Parathyroid adenoma (tissue), 2 donors: ENCODE measurements around the gene ZMYM2.

Source experiments
- H2AFZ ChIP-seq: fragments of 300-600 bp; sonication (generic); one replicate; pipeline ENCODE4 v1.7.0; 2017; ENCODE audit warnings: antibody characterized with exemption, mild to moderate bottlenecking
- H3K27ac ChIP-seq: fragments of 300-600 bp; sonication (generic); one replicate; pipeline ENCODE4 v1.7.0; 2017
- H3K27me3 ChIP-seq: fragments of 300-600 bp; sonication (generic); one replicate; pipeline ENCODE4 v1.7.0; 2017; ENCODE audit warnings: low read length; ENCODE audit not compliant: control insufficient read depth, insufficient read depth
- H3K36me3 ChIP-seq: fragments of 300-600 bp; sonication (generic); one replicate; pipeline ENCODE4 v1.7.0; 2017; ENCODE audit warnings: low read length; ENCODE audit not compliant: control insufficient read depth, insufficient read depth
- H3K4me1 ChIP-seq: fragments of 300-600 bp; sonication (generic); one replicate; pipeline ENCODE4 v1.7.0; 2017; ENCODE audit warnings: control low read depth
- H3K4me2 ChIP-seq: fragments of 300-600 bp; sonication (generic); one replicate; pipeline ENCODE4 v1.7.0; 2017; ENCODE audit warnings: low read length
- H3K4me3 ChIP-seq: fragments of 300-600 bp; sonication (generic); one replicate; pipeline ENCODE4 v1.7.0; 2017; ENCODE audit warnings: low read depth, low read length
- H3K79me2 ChIP-seq: fragments of 300-600 bp; sonication (generic); one replicate; pipeline ENCODE4 v1.7.0; 2017; ENCODE audit warnings: control low read depth
- H3K9ac ChIP-seq: fragments of 300-600 bp; sonication (generic); one replicate; pipeline ENCODE4 v1.7.0; 2017; ENCODE audit warnings: mild to moderate bottlenecking
- H3K9me3 ChIP-seq: fragments of 300-600 bp; sonication (generic); one replicate; pipeline ENCODE4 v1.7.0; 2017; ENCODE audit warnings: low read length; ENCODE audit not compliant: control insufficient read depth
- TF ChIP-seq, protein P1 (sequence below): fragments of 300-600 bp; sonication (generic); IDR thresholded peaks from one replicate; pipeline ENCODE4 v1.7.0; 2017; ENCODE audit warnings: antibody characterized with exemption, mild to moderate bottlenecking
- donor health status: primary hyperparathyroidism.

Gene ZMYM2

GRCh38 chr13:20057214-20057613 is 98.7 kb downstream of the ZMYM2 start:
- Histone ChIP-seq H3K4me2 (no peak overlapping the region), H3K9me3 (no peaks in the 10 kb centered on the region), H3K9ac (no peak overlapping the region), H3K4me1 (no peaks in the 10 kb centered on the region), H3K79me2 (no peaks in the 10 kb centered on the region), H3K36me3 (no peaks in the 10 kb centered on the region), H3K27me3 (no peaks in the 10 kb centered on the region), H2AFZ (no peak overlapping the region), H3K4me3 (no peak overlapping the region), H3K27ac (no peak overlapping the region)
- TF ChIP-seq, protein P1, sequence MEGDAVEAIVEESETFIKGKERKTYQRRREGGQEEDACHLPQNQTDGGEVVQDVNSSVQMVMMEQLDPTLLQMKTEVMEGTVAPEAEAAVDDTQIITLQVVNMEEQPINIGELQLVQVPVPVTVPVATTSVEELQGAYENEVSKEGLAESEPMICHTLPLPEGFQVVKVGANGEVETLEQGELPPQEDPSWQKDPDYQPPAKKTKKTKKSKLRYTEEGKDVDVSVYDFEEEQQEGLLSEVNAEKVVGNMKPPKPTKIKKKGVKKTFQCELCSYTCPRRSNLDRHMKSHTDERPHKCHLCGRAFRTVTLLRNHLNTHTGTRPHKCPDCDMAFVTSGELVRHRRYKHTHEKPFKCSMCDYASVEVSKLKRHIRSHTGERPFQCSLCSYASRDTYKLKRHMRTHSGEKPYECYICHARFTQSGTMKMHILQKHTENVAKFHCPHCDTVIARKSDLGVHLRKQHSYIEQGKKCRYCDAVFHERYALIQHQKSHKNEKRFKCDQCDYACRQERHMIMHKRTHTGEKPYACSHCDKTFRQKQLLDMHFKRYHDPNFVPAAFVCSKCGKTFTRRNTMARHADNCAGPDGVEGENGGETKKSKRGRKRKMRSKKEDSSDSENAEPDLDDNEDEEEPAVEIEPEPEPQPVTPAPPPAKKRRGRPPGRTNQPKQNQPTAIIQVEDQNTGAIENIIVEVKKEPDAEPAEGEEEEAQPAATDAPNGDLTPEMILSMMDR: no peak

- H3K9ac ChIP-seq: no peak overlapping the region
- no peak overlapping the region for H2AFZ ChIP-seq
- H3K27ac ChIP-seq: no peak overlapping the region
- no peaks in the 10 kb centered on the region for H3K9me3 ChIP-seq
- TF ChIP-seq, protein P1: no peak
- no peaks in the 10 kb centered on the region for H3K36me3 ChIP-seq
- no peaks in the 10 kb centered on the region for H3K79me2 ChIP-seq
- no peak overlapping the region for H3K4me2 ChIP-seq
- no peaks in the 10 kb centered on the region for H3K4me1 ChIP-seq
- no peak overlapping the region for H3K4me3 ChIP-seq
- H3K27me3 ChIP-seq: no peaks in the 10 kb centered on the region
These were observed 99.4 kb downstream of the ZMYM2 start for GRCh38 chr13:20057963-20058362.

- no peak overlapping the region for H2AFZ ChIP-seq
- H3K27me3 ChIP-seq: no peaks in the 10 kb centered on the region
- H3K4me1 ChIP-seq: no peaks in the 10 kb centered on the region
- TF ChIP-seq, protein P1: no peak
- no peaks in the 10 kb centered on the region for H3K36me3 ChIP-seq
- H3K4me2 ChIP-seq: no peak overlapping the region
- H3K79me2 ChIP-seq: no peaks in the 10 kb centered on the region
- H3K9ac ChIP-seq: no peak overlapping the region
- no peak overlapping the region for H3K4me3 ChIP-seq
- no peaks in the 10 kb centered on the region for H3K9me3 ChIP-seq
- H3K27ac ChIP-seq: no peak overlapping the region
These were observed 99.9 kb downstream of the ZMYM2 start for GRCh38 chr13:20058476-20058875.

GRCh38 chr13:20064128-20064527 is 105.6 kb downstream of the ZMYM2 start:
- Histone ChIP-seq H3K4me1 (no peaks in the 10 kb centered on the region), H3K9ac (no peak overlapping the region), H3K4me3 (no peak overlapping the region), H3K9me3 (no peaks in the 10 kb centered on the region), H3K27ac (no peak overlapping the region), H3K36me3 (no peaks in the 10 kb centered on the region), H3K27me3 (no peaks in the 10 kb centered on the region), H3K4me2 (no peak overlapping the region), H3K79me2 (no peaks in the 10 kb centered on the region), H2AFZ (no peak overlapping the region)
- TF ChIP-seq, protein P1: no peak

GRCh38 chr13:20065516-20065915 is 107.0 kb downstream of the ZMYM2 start:
- Histone ChIP-seq H3K27ac (no peak overlapping the region), H3K27me3 (no peaks in the 10 kb centered on the region), H3K4me1 (no peaks in the 10 kb centered on the region)

More at GRCh38 chr13:20065516-20065915, 107.0 kb downstream of the ZMYM2 start:
- no peaks in the 10 kb centered on the region for H3K36me3 ChIP-seq
- no peak overlapping the region for H3K4me3 ChIP-seq
- H3K79me2 ChIP-seq: no peaks in the 10 kb centered on the region
- TF ChIP-seq, protein P1: no peak
- H3K9me3 ChIP-seq: no peaks in the 10 kb centered on the region
- no peak overlapping the region for H3K4me2 ChIP-seq
- no peak overlapping the region for H2AFZ ChIP-seq
- H3K9ac ChIP-seq: no peak overlapping the region
